ENCODE measurements around the gene ADSL. TPM values are rescaled to one million over a fixed set of nuclear protein-coding genes. Genes with fewer than 3 reads are reported as not detected.

ADSL gene
- total RNA-seq, 1 donor: 155 TPM

GRCh38 chr22:40352763-40353162, 6.5 kb downstream of the ADSL start:
- H3K27ac ChIP-seq (ENCODE audit: low read depth, low read length): no peak overlapping the region
- TF ChIP-seq CTCF (IDR thresholded peaks at IDR 0.05; ENCODE audit: extremely low read depth, low read depth, low read length): no peak
- H3K4me1 ChIP-seq (ENCODE audit: insufficient read depth, low read length): peaks cover 6% of the 10 kb centered on the region
- H2AFZ ChIP-seq (ENCODE audit: low read length): no peak overlapping the region
- no peak for DNase-seq (ENCODE audit: insufficient read length, low spot score, missing footprints)
- peaks cover 14% of the 10 kb centered on the region for H4K20me1 ChIP-seq (ENCODE audit: insufficient read depth, low read length)
- H3K27me3 ChIP-seq (ENCODE audit: insufficient read depth, low read length): no peaks in the 10 kb centered on the region
- H3K36me3 ChIP-seq (ENCODE audit: insufficient read depth, low read length): peaks cover 67% of the 10 kb centered on the region
- no peak overlapping the region for H3K4me2 ChIP-seq (ENCODE audit: insufficient read depth, low read length)
- no peak overlapping the region for H3K4me3 ChIP-seq (ENCODE audit: insufficient read depth, low read length)
- H3K9me3 ChIP-seq (ENCODE audit: low read depth, low read length): no peaks in the 10 kb centered on the region
- H3K79me2 ChIP-seq (ENCODE audit: insufficient read depth, low read length): peaks cover 38% of the 10 kb centered on the region

- Histone ChIP-seq H3K4me1 (ENCODE audit: insufficient read depth, low read length) (no peaks in the 10 kb centered on the region), H3K27me3 (ENCODE audit: insufficient read depth, low read length) (no peaks in the 10 kb centered on the region), H3K36me3 (ENCODE audit: insufficient read depth, low read length) (peaks cover 76% of the 10 kb centered on the region), H4K20me1 (ENCODE audit: insufficient read depth, low read length) (no peaks in the 10 kb centered on the region), H3K27ac (ENCODE audit: low read depth, low read length) (no peak overlapping the region), H2AFZ (ENCODE audit: low read length) (no peak overlapping the region), H3K4me3 (ENCODE audit: insufficient read depth, low read length) (no peak overlapping the region), H3K4me2 (ENCODE audit: insufficient read depth, low read length) (no peak overlapping the region), H3K9me3 (ENCODE audit: low read depth, low read length) (no peaks in the 10 kb centered on the region), H3K79me2 (ENCODE audit: insufficient read depth, low read length) (no peaks in the 10 kb centered on the region)
- no peak for TF ChIP-seq CTCF (IDR thresholded peaks at IDR 0.05; ENCODE audit: extremely low read depth, low read depth, low read length)
- DNase-seq (ENCODE audit: insufficient read length, low spot score, missing footprints): no peak
Observed at GRCh38 chr22:40361100-40361499, 14.8 kb downstream of the ADSL start.

GRCh38 chr22:40363059-40363458, 16.8 kb downstream of the ADSL start:
- H3K36me3 ChIP-seq (ENCODE audit: insufficient read depth, low read length): peaks cover 78% of the 10 kb centered on the region
- no peaks in the 10 kb centered on the region for H3K79me2 ChIP-seq (ENCODE audit: insufficient read depth, low read length)
- peak overlapping the region; percentile 31 for H3K27ac ChIP-seq (ENCODE audit: low read depth, low read length)
- H3K4me2 ChIP-seq (ENCODE audit: insufficient read depth, low read length): no peak overlapping the region
- H3K4me3 ChIP-seq (ENCODE audit: insufficient read depth, low read length): no peak overlapping the region
- TF ChIP-seq CTCF (IDR thresholded peaks at IDR 0.05; ENCODE audit: extremely low read depth, low read depth, low read length): no peak
- H4K20me1 ChIP-seq (ENCODE audit: insufficient read depth, low read length): no peaks in the 10 kb centered on the region
- no peaks in the 10 kb centered on the region for H3K4me1 ChIP-seq (ENCODE audit: insufficient read depth, low read length)
- H2AFZ ChIP-seq (ENCODE audit: low read length): no peak overlapping the region
- DNase-seq (ENCODE audit: insufficient read length, low spot score, missing footprints): peak; percentile 85
- no peaks in the 10 kb centered on the region for H3K27me3 ChIP-seq (ENCODE audit: insufficient read depth, low read length)
- H3K9me3 ChIP-seq (ENCODE audit: low read depth, low read length): no peaks in the 10 kb centered on the region

GRCh38 chr22:40364431-40364830, 18.1 kb downstream of the ADSL start:
- H3K4me3 ChIP-seq (ENCODE audit: insufficient read depth, low read length): no peak overlapping the region
- no peaks in the 10 kb centered on the region for H3K9me3 ChIP-seq (ENCODE audit: low read depth, low read length)
- no peaks in the 10 kb centered on the region for H4K20me1 ChIP-seq (ENCODE audit: insufficient read depth, low read length)
- H3K79me2 ChIP-seq (ENCODE audit: insufficient read depth, low read length): no peaks in the 10 kb centered on the region
- no peaks in the 10 kb centered on the region for H3K4me1 ChIP-seq (ENCODE audit: insufficient read depth, low read length)
- no peak for TF ChIP-seq CTCF (IDR thresholded peaks at IDR 0.05; ENCODE audit: extremely low read depth, low read depth, low read length)
- H3K36me3 ChIP-seq (ENCODE audit: insufficient read depth, low read length): peaks cover 72% of the 10 kb centered on the region
- H2AFZ ChIP-seq (ENCODE audit: low read length): no peak overlapping the region
- no peak overlapping the region for H3K27ac ChIP-seq (ENCODE audit: low read depth, low read length)
- H3K27me3 ChIP-seq (ENCODE audit: insufficient read depth, low read length): no peaks in the 10 kb centered on the region
- no peak for DNase-seq (ENCODE audit: insufficient read length, low spot score, missing footprints)
- H3K4me2 ChIP-seq (ENCODE audit: insufficient read depth, low read length): no peak overlapping the region

Measured in osteoblast (primary cell).